ENCODE measurements around the gene PAK4.

Gene PAK4

DNA sequence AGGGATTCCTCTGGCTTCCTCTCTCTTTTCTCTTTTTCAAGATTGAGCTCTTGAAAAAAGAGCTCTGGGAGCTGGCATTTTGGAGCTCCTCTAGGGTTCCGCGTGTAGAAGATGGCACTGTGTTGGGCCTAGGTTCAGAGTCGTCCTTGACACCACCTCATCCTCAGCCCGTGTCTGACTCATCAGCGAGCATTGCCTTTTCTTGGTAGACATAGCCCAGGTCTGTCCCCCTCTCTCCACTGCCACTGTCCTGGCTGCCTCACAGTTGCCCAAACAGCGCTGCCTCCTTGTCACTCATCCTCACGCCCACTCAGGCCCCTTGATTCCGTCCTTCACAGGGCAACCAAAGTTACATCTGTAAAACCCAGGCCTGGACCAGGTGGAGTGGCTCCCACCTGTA lies 24.6 kb downstream of the PAK4 start:
- TF ChIP-seq FOXP2 (optimal IDR thresholded peaks at IDR 0.05; ENCODE audit: borderline replicate concordance, extremely low read depth, extremely low read length, insufficient read depth): no peak
- no peak for TF ChIP-seq SIN3A (IDR thresholded peaks at IDR 0.05; ENCODE audit: borderline replicate concordance, insufficient read depth, low read length)
- no peak for TF ChIP-seq POLR2AphosphoS5 (IDR thresholded peaks at IDR 0.05; ENCODE audit: low read depth, low read length)
- TF ChIP-seq, protein P1, sequence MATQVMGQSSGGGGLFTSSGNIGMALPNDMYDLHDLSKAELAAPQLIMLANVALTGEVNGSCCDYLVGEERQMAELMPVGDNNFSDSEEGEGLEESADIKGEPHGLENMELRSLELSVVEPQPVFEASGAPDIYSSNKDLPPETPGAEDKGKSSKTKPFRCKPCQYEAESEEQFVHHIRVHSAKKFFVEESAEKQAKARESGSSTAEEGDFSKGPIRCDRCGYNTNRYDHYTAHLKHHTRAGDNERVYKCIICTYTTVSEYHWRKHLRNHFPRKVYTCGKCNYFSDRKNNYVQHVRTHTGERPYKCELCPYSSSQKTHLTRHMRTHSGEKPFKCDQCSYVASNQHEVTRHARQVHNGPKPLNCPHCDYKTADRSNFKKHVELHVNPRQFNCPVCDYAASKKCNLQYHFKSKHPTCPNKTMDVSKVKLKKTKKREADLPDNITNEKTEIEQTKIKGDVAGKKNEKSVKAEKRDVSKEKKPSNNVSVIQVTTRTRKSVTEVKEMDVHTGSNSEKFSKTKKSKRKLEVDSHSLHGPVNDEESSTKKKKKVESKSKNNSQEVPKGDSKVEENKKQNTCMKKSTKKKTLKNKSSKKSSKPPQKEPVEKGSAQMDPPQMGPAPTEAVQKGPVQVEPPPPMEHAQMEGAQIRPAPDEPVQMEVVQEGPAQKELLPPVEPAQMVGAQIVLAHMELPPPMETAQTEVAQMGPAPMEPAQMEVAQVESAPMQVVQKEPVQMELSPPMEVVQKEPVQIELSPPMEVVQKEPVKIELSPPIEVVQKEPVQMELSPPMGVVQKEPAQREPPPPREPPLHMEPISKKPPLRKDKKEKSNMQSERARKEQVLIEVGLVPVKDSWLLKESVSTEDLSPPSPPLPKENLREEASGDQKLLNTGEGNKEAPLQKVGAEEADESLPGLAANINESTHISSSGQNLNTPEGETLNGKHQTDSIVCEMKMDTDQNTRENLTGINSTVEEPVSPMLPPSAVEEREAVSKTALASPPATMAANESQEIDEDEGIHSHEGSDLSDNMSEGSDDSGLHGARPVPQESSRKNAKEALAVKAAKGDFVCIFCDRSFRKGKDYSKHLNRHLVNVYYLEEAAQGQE (IDR thresholded peaks at IDR 0.05; ENCODE audit: insufficient read depth in 1 of 2, low read depth in 2 of 2, low read length in 2 of 2): no peak
- TF ChIP-seq TAF1 (IDR thresholded peaks at IDR 0.05; ENCODE audit: borderline replicate concordance, insufficient read depth, low read length): no peak

DNA sequence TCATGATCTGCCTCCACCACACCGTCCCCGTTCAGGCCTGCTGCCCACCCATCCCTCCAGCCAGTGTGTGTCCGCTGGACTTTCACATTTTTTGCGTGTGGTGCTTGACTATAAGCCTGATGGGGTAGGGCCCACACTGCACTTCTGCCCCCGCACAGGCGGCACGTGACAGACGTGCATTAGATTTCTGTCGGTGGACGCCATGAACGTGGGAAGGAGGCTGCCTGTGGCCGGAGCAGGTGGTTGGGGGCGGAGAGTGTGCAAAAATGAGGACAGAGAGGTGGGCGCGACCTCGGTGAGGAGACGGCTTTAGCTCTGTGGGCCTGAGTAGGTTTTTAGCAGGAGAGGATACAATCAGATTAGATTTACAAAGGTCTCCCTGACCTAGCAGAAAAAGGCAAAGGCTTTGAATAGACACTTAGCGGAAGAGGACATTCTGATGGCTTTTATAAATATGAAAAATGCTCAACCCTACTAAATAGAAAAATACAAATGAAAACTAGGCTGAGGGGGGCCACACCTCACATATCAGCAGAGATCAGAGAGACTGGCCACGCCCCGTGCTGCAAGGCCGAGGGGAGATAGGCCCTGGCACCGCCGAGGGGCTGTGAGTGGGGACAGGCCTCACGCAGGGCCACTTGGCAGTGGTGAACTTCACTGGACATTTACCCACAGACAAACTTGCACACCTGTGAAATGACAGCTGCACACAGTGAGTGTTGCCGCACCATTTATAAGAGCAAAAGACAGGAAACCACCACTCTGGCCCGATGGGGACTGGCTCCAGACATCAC lies 25.4 kb downstream of the PAK4 start:
- TF ChIP-seq FOXP2 (optimal IDR thresholded peaks at IDR 0.05; ENCODE audit: borderline replicate concordance, extremely low read depth, extremely low read length, insufficient read depth): no peak
- no peak for TF ChIP-seq SIN3A (IDR thresholded peaks at IDR 0.05; ENCODE audit: borderline replicate concordance, insufficient read depth, low read length)
- TF ChIP-seq POLR2AphosphoS5 (IDR thresholded peaks at IDR 0.05; ENCODE audit: low read depth, low read length): no peak
- TF ChIP-seq TAF1 (IDR thresholded peaks at IDR 0.05; ENCODE audit: borderline replicate concordance, insufficient read depth, low read length): no peak
- TF ChIP-seq, protein P1 (IDR thresholded peaks at IDR 0.05; ENCODE audit: insufficient read depth in 1 of 2, low read depth in 2 of 2, low read length in 2 of 2): no peak

DNA sequence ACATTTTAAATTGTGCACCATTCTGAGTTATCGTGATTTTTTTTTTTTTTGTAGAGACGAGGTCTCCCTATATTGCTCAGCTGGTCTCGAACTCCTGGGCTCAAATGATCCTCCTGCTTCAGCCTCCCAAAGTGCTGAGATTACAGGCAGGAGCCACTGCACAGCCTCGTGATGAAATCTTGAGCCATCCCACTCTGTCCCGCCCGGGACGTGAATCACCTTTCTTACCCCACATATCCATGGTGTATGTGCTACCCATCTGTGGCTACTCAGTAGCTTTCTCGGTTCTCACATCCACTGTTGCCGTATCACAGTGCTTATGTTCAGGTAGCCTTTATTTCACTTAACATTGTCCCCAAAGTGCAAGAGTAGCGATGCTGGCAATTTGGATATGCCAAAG lies 26.5 kb downstream of the PAK4 start:
- TF ChIP-seq FOXP2 (optimal IDR thresholded peaks at IDR 0.05; ENCODE audit: borderline replicate concordance, extremely low read depth, extremely low read length, insufficient read depth): no peak
- TF ChIP-seq TAF1 (IDR thresholded peaks at IDR 0.05; ENCODE audit: borderline replicate concordance, insufficient read depth, low read length): no peak
- TF ChIP-seq POLR2AphosphoS5 (IDR thresholded peaks at IDR 0.05; ENCODE audit: low read depth, low read length): no peak
- TF ChIP-seq, protein P1 (IDR thresholded peaks at IDR 0.05; ENCODE audit: insufficient read depth in 1 of 2, low read depth in 2 of 2, low read length in 2 of 2): no peak
- TF ChIP-seq SIN3A (IDR thresholded peaks at IDR 0.05; ENCODE audit: borderline replicate concordance, insufficient read depth, low read length): no peak

DNA sequence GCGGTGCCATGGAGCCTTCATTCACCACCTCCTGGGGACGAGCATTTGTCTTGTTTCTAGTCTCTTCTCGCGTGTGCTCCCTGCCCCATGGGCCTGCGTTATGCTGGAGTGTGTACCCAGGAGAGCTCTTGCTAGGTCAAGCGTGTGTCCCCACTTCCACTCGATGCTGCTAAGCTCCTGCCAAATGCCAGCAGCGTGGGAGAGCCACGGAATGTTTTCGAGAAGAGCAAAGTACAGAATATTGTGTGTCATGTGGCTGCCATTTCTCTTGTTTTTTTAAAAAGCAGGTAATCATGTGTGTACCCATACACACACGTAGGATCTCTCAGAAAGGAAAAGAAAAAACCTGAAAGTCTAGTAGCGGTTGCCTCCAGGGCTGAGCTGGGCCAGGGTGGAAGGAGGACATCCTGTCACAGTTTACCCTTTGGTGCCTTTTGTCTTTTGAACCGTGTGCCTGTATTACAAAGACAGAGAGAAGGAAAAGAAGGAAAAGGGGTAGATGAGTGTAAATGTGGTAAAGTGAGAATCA lies 28.6 kb downstream of the PAK4 start:
- TF ChIP-seq POLR2AphosphoS5 (IDR thresholded peaks at IDR 0.05; ENCODE audit: low read depth, low read length) (no peak), TAF1 (IDR thresholded peaks at IDR 0.05; ENCODE audit: borderline replicate concordance, insufficient read depth, low read length) (no peak), FOXP2 (optimal IDR thresholded peaks at IDR 0.05; ENCODE audit: borderline replicate concordance, extremely low read depth, extremely low read length, insufficient read depth) (no peak), SIN3A (IDR thresholded peaks at IDR 0.05; ENCODE audit: borderline replicate concordance, insufficient read depth, low read length) (no peak)
- TF ChIP-seq, protein P1 (IDR thresholded peaks at IDR 0.05; ENCODE audit: insufficient read depth in 1 of 2, low read depth in 2 of 2, low read length in 2 of 2): no peak
